ENCODE measurements around the gene PRKCH. TPM values are rescaled to one million over a fixed set of nuclear protein-coding genes. Genes with fewer than 3 reads are reported as not detected.

PRKCH gene
- total and polyA plus RNA-seq, 9 of the 15 experiments (the other 6 are each of a cell fraction or from before 2014, with no cell fraction given): 0.61 to 4.4 (median 4.0) TPM

DNA sequence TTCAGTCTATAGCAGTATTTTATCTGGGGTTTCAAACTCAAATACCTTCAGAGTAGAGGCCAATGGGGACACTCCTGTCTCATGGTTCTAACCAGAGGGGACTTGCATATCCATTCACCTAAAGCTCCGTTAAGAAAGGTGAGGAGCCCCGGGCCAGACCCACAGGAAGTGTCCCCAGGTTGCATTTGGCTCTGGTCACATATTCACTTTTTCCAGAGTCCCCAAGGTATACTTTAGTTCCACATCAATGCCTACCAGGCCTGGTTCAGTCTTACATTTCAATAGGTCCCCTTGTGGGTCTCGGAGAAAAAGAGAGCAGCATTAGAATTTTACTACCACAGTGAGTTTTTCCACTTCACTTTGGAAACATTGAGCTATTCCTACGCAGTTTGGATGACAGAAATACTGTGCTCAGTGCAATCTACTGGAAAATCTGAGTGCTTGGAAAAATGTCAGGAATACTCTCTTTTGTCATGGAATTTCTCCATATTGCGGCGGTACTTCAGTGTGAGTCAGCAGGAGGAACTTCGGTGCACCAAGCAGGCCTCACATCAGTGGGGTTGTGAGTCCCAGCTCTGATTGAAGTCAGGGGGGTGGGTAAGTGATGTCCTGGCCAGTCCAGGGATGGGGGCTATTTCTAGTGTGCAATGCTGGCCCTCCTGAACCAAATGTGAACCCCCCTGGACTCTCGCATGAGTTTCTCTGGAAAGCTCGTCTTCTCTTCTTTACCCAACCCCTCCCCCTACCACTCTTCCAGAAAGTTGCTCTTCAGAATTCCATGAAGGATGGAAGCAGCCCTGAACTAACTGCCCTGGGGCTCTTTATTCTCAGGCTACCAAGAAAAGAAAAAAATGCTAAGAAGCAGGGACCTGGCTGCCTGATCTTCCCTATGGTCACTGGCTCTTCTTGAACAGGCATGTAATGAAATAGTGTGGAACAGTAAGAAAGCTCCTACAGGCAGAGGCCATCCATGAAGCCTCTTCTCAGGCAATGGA lies 184.7 kb downstream of the PRKCH start:
- Histone ChIP-seq H3K4me1 (replicated peaks in 1 of 2; ENCODE audit: control insufficient read depth in 2 of 2, insufficient read depth in 2 of 2, low read length in 2 of 2) (no peaks in the 10 kb centered on the region), H3K36me3 (ENCODE audit: control insufficient read depth, insufficient read depth, low read length) (no peaks in the 10 kb centered on the region), H3K9me1 (ENCODE audit: control insufficient read depth, insufficient read depth, low read length) (no peaks in the 10 kb centered on the region), H2AFZ (ENCODE audit: low read depth, low read length) (no peak overlapping the region), H3K4me3 (no peak overlapping the region), H3K9ac (ENCODE audit: insufficient read depth in 1 of 2, low read depth in 2 of 2, low read length in 2 of 2) (no peak overlapping the region), H4K20me1 (replicated peaks; ENCODE audit: control insufficient read depth, insufficient read depth, low read length) (no peaks in the 10 kb centered on the region), H3K4me2 (ENCODE audit: insufficient read depth, low read length) (no peak overlapping the region), H3K27me3 (ENCODE audit: control insufficient read depth in 2 of 2, insufficient read depth in 2 of 2, low read length in 2 of 2) (no peaks in the 10 kb centered on the region), H3K79me2 (ENCODE audit: control insufficient read depth, insufficient read depth, low read length) (no peaks in the 10 kb centered on the region), H3K9me3 (replicated peaks; ENCODE audit: control insufficient read depth, insufficient read depth, low read depth, low read length) (no peaks in the 10 kb centered on the region), H3K27ac (ENCODE audit: extremely low read depth, low read depth, low read length) (no peak overlapping the region)
- no TSS peak for BruUV-seq (replicated peaks)
- no peak for TF ChIP-seq WHSC1 (IDR thresholded peaks at IDR 0.05; ENCODE audit: low read length)
- no peak for TF ChIP-seq SP2 (IDR thresholded peaks at IDR 0.05; ENCODE audit: extremely low read depth, low read depth, low read length, poor library complexity, severe bottlenecking)
- TF ChIP-seq NFIC (IDR thresholded peaks at IDR 0.05): no peak
- no peak for TF ChIP-seq STAT5B (CRISPR knock-in tag; IDR thresholded peaks at IDR 0.05)
- no peak for TF ChIP-seq TAL1 (IDR thresholded peaks at IDR 0.05)
- TF ChIP-seq, protein P1, sequence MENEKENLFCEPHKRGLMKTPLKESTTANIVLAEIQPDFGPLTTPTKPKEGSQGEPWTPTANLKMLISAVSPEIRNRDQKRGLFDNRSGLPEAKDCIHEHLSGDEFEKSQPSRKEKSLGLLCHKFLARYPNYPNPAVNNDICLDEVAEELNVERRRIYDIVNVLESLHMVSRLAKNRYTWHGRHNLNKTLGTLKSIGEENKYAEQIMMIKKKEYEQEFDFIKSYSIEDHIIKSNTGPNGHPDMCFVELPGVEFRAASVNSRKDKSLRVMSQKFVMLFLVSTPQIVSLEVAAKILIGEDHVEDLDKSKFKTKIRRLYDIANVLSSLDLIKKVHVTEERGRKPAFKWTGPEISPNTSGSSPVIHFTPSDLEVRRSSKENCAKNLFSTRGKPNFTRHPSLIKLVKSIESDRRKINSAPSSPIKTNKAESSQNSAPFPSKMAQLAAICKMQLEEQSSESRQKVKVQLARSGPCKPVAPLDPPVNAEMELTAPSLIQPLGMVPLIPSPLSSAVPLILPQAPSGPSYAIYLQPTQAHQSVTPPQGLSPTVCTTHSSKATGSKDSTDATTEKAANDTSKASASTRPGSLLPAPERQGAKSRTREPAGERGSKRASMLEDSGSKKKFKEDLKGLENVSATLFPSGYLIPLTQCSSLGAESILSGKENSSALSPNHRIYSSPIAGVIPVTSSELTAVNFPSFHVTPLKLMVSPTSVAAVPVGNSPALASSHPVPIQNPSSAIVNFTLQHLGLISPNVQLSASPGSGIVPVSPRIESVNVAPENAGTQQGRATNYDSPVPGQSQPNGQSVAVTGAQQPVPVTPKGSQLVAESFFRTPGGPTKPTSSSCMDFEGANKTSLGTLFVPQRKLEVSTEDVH (IDR thresholded peaks at IDR 0.05; ENCODE audit: low read depth, partially characterized antibody): no peak
- TF ChIP-seq NEUROD1 (IDR thresholded peaks at IDR 0.05; ENCODE audit: borderline replicate concordance, low read depth, low read length, partially characterized antibody): no peak
- TF ChIP-seq, protein P2, sequence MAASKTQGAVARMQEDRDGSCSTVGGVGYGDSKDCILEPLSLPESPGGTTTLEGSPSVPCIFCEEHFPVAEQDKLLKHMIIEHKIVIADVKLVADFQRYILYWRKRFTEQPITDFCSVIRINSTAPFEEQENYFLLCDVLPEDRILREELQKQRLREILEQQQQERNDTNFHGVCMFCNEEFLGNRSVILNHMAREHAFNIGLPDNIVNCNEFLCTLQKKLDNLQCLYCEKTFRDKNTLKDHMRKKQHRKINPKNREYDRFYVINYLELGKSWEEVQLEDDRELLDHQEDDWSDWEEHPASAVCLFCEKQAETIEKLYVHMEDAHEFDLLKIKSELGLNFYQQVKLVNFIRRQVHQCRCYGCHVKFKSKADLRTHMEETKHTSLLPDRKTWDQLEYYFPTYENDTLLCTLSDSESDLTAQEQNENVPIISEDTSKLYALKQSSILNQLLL (CRISPR knock-in tag; IDR thresholded peaks at IDR 0.05; ENCODE audit: borderline replicate concordance): no peak
- TF ChIP-seq RBFOX2 (IDR thresholded peaks at IDR 0.05; ENCODE audit: low read depth, low read length): no peak
- TF ChIP-seq, protein P3, sequence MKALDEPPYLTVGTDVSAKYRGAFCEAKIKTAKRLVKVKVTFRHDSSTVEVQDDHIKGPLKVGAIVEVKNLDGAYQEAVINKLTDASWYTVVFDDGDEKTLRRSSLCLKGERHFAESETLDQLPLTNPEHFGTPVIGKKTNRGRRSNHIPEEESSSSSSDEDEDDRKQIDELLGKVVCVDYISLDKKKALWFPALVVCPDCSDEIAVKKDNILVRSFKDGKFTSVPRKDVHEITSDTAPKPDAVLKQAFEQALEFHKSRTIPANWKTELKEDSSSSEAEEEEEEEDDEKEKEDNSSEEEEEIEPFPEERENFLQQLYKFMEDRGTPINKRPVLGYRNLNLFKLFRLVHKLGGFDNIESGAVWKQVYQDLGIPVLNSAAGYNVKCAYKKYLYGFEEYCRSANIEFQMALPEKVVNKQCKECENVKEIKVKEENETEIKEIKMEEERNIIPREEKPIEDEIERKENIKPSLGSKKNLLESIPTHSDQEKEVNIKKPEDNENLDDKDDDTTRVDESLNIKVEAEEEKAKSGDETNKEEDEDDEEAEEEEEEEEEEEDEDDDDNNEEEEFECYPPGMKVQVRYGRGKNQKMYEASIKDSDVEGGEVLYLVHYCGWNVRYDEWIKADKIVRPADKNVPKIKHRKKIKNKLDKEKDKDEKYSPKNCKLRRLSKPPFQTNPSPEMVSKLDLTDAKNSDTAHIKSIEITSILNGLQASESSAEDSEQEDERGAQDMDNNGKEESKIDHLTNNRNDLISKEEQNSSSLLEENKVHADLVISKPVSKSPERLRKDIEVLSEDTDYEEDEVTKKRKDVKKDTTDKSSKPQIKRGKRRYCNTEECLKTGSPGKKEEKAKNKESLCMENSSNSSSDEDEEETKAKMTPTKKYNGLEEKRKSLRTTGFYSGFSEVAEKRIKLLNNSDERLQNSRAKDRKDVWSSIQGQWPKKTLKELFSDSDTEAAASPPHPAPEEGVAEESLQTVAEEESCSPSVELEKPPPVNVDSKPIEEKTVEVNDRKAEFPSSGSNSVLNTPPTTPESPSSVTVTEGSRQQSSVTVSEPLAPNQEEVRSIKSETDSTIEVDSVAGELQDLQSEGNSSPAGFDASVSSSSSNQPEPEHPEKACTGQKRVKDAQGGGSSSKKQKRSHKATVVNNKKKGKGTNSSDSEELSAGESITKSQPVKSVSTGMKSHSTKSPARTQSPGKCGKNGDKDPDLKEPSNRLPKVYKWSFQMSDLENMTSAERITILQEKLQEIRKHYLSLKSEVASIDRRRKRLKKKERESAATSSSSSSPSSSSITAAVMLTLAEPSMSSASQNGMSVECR (CRISPR knock-in tag; IDR thresholded peaks at IDR 0.05): no peak
- TF ChIP-seq MCM3 (IDR thresholded peaks at IDR 0.05): no peak
- TF ChIP-seq ELF1 (tag; IDR thresholded peaks at IDR 0.05): no peak
- 44% methylated on average over 8 of the region's 9 CpGs for WGBS (ENCODE audit: insufficient coverage, low coverage, missing lambda C conversion rate)
- CTCF ChIA-PET (ENCODE audit: low intra/inter-chr PET ratio): no interaction called here
- POLR2A ChIA-PET: interaction anchor here (0.8 kb wide), 1 partner anchor 12 kb away, joined by 3 read pairs; no protein-coding TSS in a partner anchor
- intact Hi-C loops (cut with micrococcal nuclease) (no loop called here), in situ Hi-C loops (cut with MboI) (no loop called here)
- DNase-seq (ENCODE audit: extremely low read depth in 1 of 4, low spot score in 3 of 4) (no peak), FAIRE-seq (no peak), ATAC-seq (no peak)
